HG03064 (cell line): ENCODE measurements around the gene MMD.
"Not testable (repeated sequence)": the region's sequence is repeated elsewhere in the genome, so short reads cannot be mapped to it uniquely, and the experiment has no call there.

Experiments
- ATAC-seq: cut with Tn5 transposase; IDR thresholded peaks from one replicate; pipeline ENCODE4 v1.9.1; 2021; ENCODE audit warnings: low read depth; ENCODE audit not compliant: unreplicated experiment

MMD gene, protein sequence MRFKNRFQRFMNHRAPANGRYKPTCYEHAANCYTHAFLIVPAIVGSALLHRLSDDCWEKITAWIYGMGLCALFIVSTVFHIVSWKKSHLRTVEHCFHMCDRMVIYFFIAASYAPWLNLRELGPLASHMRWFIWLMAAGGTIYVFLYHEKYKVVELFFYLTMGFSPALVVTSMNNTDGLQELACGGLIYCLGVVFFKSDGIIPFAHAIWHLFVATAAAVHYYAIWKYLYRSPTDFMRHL

DNA sequence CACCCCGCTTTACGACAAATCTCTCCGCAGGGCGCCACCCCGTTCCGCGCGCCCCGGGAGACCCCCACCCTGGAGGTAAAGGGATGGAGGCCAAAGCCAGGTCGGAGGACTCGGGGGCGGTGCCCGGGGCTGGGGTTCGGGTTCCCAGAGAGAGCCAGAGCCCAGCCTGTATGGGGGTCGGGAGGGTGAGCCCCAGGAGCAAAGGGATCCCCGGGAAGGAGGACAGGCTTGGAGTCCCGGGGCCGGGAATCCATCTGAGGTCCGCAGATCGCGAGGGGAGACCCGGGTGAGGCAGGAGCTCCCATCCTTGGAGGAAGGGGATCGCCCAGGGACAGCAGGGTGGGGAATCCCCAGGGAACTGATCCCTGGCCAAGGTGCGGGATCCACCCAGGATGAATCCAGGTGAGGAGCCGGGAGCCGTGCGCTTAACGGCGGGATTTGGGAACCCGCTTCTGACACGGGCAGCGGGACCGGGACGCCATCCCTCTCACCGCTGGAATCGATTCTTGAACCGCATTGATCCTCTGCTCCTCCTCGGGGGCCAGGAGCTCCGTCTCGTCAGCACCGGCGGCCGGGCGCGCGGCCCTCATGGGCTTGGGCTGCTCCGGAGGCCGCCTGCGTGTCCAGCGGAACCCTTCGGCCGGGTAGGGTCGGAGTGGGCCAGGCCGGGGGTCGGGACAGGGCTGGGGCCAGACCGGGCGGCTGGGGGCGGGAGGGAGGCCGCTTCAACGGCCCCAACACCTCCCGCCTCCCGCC lies at the start of gene MMD:
TSS of gene MMD (minus strand) at position 657 of the 756 bp plus-strand sequence. CDS start at position 517, 140 bp downstream.
- peak; percentile 7 for ATAC-seq

DNA sequence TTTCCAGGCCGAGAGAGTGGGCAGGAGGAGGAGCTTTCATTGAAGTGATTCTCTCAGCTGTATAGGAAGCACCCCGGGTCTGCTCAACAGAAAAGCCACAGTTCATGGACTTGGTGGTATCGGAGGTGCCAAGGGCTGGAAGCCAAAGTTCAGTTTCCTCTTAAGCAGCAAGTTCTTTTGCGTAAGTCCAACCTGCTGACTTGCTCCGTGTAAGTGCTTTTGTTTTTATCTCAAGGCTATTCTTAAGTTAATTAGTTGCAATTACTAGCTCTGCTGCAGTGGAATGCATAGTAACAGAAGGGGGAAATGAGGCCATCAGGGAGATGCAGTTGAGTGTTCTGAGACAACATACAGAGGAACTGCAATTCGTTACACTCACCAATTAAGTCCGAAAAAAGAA lies 45.0 kb upstream of the MMD start:
- no peak for ATAC-seq

DNA sequence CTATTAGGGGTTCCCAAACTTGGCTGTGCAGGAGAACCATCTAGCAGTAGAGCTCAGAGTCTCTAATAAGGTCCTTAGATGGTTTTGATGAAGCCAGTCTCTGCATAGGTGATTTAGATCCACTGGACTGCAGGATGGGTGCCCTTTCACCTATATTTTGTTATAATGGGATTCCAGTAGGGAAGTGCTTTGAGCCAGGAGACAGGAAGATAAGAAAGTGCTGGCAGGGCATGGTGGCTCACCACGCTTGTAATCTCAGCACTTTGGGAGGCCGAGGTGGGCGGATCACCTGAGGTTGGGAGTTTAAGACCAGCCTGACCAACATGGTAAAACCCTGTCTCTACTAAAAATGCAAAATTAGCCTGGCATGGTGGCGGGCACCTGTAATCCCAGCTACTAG lies 44.1 kb upstream of the MMD start:
- ATAC-seq = not testable (repeated sequence)

DNA sequence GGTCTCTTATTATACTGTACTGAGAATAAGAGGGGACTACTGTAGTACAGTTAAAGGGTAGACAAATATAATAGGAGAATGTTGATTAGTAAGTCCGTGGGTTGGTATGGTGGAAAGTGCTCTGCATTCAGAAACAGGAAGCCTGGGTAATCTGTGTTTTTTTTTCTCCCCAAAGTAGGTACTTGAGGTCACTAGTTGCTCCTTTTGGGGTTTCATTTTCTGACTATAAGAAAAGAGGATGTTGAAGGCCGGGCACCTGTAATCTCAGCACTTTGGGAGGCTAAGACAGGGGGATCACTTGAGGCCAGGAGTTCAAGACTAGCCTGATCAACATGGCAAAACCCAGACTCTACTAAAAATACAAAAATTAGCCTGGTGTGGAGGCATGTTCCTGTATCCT lies 42.0 kb upstream of the MMD start:
- peak; percentile 55 for ATAC-seq

DNA sequence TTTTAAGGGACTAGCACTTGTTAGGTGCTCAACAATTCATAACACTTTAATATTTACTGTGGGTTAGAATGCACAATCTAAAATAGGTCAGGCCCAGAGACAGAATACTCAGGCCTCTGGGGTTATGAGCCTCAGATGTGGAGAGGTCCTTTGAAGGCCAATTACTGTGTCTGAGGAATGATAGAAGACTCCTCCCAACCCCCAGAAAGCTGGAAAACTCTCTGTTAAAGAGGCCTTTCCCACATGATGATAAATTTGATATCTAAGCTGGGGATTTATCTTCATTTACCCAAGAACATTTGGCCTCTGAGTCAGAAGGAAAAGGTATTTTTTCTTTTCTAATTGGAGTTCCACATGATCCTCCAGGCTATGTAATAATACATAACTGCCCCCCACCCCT lies 41.1 kb upstream of the MMD start:
- ATAC-seq = no peak

DNA sequence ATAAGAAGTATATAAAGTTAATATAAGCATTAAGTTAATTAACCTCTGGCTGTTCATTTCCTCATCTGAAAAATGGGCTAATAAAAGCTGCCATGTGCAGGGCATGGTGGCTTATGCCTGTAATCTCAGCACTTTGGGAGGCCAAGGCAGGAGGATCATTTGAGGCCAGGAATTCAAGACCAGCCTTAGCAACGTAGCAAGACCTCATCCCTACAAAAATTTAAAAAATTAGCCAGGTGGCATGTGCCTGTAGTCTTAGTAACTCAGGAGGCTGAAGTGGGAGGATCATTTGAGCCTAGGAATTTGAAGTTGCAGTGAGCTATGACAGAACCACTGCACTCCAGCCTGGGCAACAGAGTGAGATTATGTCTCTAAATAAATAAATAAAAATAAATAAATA lies 40.6 kb upstream of the MMD start:
- no peak for ATAC-seq

DNA sequence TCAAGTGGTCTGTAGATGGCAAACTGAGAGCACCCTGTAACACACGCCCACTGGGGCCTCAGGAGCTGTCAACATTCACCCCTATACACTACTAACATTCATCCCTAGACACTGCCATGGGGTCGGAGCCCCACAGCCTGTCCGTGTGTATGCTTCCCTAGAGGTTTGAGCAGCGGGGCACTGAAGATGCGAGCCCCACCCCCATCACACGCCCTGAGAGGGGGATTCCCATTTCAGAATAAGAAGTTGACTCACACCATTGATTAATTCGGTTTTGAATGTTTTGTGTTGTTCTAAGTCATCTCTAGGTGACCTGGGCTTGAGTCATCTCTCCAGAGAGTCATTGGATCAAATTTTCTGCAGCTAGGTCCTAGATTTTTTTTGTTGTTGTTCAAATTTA lies 37.3 kb upstream of the MMD start:
- ATAC-seq = no peak

DNA sequence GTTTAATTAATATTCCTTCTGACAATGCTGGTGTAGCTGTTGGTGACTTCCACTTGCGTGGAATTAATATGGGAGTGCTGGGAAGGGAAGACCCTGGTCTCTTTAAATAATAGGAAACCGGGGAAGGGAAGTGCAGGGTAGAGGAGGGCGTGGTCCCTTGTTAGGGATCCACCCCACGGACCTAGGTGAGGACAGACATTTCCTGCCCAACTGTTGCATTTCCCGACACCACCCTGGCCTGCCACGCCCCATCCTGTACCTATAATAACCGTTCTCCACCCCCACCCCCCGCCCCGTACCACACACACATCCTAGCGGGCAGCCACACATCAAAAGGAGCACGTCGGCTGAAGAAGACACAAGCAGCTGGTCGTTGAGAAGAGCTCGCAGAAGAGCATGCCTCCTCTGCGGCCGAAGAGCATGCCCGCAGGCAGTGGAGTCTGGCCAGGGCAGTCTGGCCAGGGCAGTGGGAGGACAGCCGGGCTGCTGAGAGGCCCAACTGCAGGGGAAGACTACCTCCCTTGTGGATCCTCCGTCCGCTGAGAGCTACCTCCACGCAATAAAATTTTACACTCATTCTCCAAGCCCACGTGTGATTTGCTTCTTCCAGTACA lies 36.8 kb upstream of the MMD start:
- no peak for ATAC-seq

DNA sequence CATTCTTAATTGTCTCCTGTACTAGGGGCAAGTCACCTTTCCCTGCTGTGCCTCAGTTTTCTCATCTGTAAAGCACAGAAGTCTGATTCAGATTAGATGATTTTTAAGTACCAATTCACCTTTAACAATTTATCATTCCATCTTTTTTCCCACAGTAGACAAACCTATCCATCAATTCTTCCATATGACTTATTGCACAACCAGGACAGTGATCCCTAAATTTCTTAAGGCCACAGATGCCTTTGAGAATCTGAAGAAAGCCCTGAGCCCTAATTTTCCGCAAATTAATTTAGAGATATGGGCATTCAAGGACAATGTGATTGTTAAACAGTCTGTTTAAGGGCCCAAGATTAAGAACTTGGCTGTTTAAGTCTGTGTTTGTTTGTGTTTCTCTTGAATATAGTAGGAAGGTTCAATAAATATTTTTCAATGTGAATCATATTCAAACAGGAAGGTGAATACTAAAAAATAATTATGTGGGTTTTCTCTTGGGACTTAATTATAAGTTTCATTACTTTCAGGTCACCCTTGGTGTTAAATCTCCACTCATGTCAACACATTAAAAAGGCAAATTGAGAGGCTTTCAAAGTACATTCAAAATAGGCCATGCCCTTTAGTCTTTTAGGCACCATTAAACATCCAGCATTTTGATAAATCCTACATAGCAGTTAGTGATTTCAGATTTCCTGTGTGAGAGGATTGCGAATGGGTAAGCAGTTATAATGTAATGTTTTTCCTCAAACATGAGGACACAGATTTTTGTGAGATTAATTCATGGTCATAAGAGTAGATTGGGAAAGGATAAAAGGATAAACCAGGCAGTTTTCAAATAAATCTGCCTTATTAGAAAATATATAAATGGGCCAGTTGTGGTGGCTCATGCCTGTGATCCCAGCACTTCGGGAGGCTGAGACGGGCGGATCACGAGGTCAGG lies 34.9 kb upstream of the MMD start:
- no peak for ATAC-seq

DNA sequence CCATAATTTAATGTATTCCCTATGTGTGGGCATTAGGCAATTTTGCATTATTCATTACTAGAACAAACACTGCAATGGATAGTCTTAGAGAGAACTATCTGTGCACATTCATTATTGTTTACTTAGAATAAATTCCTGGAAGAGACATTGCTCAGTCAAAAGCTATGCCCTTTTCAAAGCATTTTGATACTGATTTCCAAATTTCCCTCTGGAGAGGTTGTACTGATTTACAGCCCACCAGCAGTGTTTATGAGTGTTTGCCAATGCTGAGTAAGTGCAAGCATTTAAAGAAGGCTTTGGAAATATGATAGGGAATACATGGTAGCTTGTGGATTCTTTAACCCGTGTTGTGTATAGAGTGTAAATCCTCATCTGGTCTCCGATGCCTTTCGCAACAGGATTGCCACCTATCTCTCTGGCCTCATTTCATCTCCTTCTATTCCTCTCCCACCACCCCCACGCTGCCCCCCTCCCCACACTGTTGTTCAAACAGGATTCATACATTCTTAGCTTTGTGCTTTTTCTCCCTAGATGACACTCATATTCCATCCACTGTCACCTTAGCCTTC lies 33.4 kb upstream of the MMD start:
- no peak for ATAC-seq

DNA sequence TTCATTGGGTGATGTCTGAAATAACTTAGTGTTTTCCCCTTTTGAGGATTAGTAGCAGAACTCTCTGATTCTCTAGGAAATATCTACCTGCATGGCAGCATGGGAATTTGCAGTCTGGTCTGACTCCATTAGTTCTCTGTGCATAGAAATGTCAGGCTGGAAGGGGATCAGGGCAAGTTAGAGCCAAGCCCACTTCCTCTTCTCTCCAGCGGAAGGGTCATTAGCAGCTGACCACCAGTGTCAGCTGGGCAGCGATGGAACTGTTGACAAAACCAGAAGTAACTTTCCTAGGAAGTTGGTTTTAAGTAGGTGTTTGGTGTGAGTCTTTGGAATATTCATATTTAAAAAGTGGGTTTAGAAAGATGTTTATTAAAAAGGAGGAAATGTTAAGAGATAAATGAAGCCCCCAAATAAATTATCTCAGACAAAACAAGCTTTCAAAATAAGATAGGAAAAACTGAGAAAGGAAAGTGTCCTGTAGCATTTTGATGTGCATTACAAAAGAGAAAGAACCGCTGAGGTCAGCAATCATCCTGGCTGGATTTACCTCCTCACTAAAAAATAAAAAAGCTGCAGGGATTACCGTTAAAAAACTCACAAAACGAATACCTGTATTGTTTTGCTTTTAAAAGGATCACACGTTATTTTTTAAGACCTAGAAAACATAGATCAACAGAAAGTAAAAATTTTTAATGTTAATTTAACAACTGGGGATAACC lies 32.4 kb upstream of the MMD start:
- no peak for ATAC-seq

DNA sequence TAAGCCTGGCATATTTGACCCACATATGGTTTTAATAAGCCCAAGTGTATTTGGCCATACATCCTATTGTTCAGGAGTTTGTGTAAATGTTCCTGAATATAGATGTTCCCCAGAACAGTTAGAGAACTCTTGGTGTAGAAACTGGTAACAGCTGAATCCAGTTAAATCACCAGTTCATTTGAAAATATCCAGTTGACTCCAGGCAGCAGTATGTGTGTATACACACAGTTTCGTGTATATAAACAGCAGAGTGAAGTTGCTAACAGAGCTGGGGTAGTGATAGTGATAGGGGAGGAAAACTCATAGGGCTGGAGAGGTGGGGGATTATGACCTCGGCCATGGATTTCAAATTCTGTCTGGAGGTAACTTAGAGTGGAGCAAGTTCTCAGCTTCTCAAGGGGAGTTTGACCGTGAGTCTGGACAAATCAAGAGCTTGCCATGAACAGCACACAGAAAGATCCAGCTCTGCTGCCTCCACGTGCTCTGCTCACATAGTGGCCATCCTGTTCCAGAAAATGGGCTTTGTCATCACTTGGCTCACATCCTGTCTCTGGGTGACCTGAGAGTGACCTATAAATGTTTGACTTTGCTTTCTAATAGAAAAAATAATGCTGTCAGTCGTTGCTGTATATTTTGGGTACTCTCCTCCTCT lies 30.6 kb upstream of the MMD start:
- no peak for ATAC-seq

DNA sequence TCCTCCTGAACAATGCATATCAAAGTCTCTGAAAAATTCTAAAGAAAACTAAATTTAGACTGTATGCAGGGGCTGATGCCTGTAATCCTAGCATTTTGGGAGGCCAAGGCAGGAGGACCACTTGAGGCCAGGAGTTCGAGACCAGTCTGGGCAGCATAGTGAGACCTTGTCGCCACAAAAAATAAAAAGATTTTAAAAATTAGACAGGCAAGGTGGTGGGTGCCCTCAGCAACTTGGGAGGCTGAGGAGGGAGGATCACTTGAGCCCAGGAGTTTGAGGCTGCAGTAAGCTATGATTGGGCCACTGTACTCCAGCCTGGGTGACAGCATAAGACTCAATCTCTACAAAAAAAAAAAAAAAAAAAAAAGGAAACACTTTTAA lies 30.1 kb upstream of the MMD start:
- no peak for ATAC-seq

DNA sequence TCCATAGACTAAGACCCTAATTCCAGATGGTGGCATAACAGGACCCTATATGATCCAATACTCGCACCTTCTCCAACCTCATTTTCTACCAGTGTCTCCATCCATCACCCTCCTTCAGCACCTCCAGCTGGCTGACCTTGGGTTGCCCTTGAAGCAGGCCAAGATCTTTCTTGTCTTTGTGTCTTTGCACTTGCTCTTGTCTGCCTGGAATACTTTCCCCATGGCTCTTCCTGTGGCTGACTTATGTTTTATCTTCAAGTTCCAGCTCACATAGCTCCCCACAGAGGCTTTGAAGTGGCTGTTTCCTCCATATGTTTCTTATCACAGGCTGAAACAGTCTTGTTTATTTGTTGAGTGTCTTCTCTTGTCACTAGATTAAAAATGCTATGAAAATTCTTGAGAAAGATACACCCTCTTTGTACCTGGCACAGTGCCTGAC lies 29.6 kb upstream of the MMD start:
- ATAC-seq = no peak

DNA sequence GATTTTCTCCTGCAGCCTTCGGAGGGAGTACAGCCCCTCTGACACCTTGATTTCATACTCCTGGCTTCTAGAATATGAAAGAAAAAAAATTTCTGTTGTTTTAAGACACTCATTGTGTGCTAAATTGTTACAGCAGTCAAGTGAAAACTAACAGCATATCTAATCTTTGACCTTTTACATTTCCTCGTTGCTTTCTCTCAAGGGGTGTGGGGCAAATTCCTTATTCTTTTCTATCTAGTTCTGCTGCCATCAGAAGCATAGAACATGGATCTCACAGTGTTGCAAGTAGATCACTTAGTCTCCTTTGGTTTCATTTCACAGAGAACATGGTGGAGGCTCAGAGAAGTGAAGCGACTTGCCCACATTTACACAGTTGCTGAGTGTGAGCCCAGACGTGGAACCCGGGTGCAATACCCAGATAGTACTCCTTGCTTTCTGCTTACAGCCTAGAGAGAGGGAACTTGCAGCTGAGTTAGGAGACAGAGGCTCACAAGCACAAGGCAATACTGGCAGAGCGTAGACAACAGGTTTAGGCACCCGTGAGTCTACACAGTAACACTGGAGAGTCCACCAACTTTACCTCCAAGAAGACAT lies 28.7 kb upstream of the MMD start:
- no peak for ATAC-seq

DNA sequence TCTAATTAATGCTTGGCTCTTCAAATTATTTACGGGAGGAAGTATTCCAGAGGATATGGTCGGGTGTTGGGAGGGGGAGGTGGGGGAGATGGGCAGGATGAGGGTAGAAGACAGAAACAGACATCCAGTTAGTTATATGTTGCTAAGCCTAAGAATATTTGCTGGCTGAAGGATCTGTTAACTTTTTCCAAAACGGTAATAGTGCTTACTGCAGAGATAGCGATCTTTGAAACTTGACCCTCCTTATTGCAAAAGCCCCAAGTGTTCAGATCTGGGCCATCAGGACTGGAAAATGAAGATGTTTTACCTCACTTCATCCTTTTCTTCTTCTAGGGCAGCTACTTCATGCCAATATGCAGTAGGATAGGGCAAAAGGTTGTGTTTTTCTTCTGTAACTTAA lies 27.0 kb upstream of the MMD start:
- ATAC-seq = no peak

DNA sequence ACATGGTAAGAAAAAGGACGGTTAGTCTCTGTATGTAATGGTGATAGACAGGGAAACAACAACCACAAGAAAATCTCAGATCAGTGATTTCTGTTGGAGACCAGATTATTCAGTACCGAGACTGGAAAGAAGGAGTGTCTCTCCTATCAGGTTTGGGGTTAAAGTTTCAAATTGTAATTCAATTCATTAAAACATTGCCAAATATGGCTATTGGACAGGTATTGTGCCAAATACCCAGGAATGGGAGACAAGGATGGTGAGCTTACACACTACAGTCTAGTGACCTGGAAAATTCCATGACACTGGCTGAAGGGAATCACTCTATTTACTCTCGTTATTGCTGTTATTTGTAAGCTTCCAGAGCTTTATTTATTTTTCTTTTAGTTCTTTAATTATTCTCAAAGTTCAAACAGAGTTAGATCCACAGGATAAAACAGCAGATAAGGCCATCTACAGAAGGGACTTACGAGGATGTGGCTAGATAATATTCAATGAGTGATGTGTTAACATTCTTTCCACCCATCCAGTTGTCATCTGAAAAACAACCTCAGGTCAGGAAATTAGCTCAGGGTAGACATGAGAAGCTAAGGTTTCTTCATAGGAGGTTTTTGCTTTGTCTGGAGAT lies 25.1 kb upstream of the MMD start:
- no peak for ATAC-seq

DNA sequence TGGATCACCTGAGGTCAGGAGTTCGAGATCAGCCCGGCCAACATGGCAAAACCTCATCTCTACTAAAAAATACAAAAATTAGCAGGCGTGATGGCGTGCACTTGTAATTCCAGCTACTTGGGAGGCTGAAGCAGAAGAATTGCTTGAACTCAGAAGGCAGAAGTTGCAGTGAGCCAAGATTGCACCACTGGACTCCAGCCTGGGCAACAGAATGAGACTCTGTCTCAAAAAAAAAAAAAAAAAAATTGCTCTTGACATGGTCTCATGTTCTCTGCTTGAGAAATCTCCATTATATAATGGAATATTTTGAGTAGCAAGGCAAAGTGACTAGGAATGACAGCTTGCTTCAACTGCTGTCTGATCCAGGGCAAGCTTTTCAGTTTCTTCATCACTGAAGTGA lies 24.4 kb upstream of the MMD start:
- not testable (repeated sequence) for ATAC-seq
